Mesodermal cell (in vitro differentiated cells): ENCODE results near the gene ITLN2.

Experiments
- H3K27ac ChIP-seq: 2 replicates; pipeline ENCODE4 v1.7.0; 2013; ENCODE audit warnings: mild to moderate bottlenecking, low read depth, low read length, moderate library complexity; ENCODE audit not compliant: severe bottlenecking
- H3K36me3 ChIP-seq: 2 replicates; pipeline ENCODE4 v1.7.1; 2013; ENCODE audit warnings: mild to moderate bottlenecking, low read length, moderate library complexity; ENCODE audit not compliant: control insufficient read depth, insufficient read depth
- H3K4me1 ChIP-seq: one replicate; pipeline ENCODE4 v1.7.1; 2013; ENCODE audit warnings: mild to moderate bottlenecking, low read length; ENCODE audit not compliant: insufficient read depth, control insufficient read depth, poor library complexity, severe bottlenecking
- H3K4me3 ChIP-seq: 2 replicates; pipeline ENCODE4 v1.7.0; 2013; ENCODE audit warnings: low read length, control low read depth, mild to moderate bottlenecking; ENCODE audit not compliant: insufficient read depth, poor library complexity, severe bottlenecking; ENCODE audit errors: extremely low read depth
- H3K9me3 ChIP-seq: 2 replicates; pipeline ENCODE4 v1.7.1; 2013; ENCODE audit warnings: mild to moderate bottlenecking, low read length, moderate library complexity; ENCODE audit not compliant: control insufficient read depth
- WGBS, 2 experiments: methylation state at CpG; one replicate each; pipeline ENCODE4 v1.1.5; 2013; ENCODE audit warnings: missing lambda C conversion rate in 2 of 2; ENCODE audit not compliant: insufficient coverage in 2 of 2; 5-methylcytosine and 5-hydroxymethylcytosine counted together

The ITLN2 gene

GRCh38 chr1:160985723-160986122 is 31.1 kb upstream of the ITLN2 start:
- Histone ChIP-seq H3K4me1 (peaks cover 2% of the 10 kb centered on the region), H3K4me3 (no peak overlapping the region), H3K27ac (no peak overlapping the region), H3K36me3 (no peaks in the 10 kb centered on the region), H3K9me3 (no peaks in the 10 kb centered on the region)
- WGBS, 2 experiments: 95 to 100% methylated on average over 1 to 2 of the region's 4 CpGs

GRCh38 chr1:160981584-160982411 is 27.2 kb upstream of the ITLN2 start:
- 27 to 38% methylated on average over 30 to 32 of the region's 42 CpGs for WGBS, 2 experiments
- Histone ChIP-seq H3K4me3 (peak overlapping the region; percentile 1), H3K9me3 (no peaks in the 10 kb centered on the region), H3K36me3 (no peaks in the 10 kb centered on the region), H3K27ac (no peak overlapping the region), H3K4me1 (peaks cover 2% of the 10 kb centered on the region)

GRCh38 chr1:160979286-160979685 is 24.7 kb upstream of the ITLN2 start:
- Histone ChIP-seq H3K36me3 (no peaks in the 10 kb centered on the region), H3K4me3 (no peak overlapping the region), H3K9me3 (no peaks in the 10 kb centered on the region), H3K27ac (no peak overlapping the region), H3K4me1 (peaks cover 2% of the 10 kb centered on the region)
- no CpG with 5 or more reads among the region's 2 CpGs for WGBS, 2 experiments

- H3K27ac ChIP-seq: no peak overlapping the region
- no peaks in the 10 kb centered on the region for H3K9me3 ChIP-seq
- H3K4me1 ChIP-seq: peaks cover 2% of the 10 kb centered on the region
- H3K36me3 ChIP-seq: no peaks in the 10 kb centered on the region
- no peak overlapping the region for H3K4me3 ChIP-seq
- 100% methylated on average over 1 to 2 of the region's 11 CpGs for WGBS, 2 experiments
Observed at GRCh38 chr1:160978510-160978927, 23.9 kb upstream of the ITLN2 start.

- WGBS, 2 experiments: 100% methylated on average over 1 of the region's 2 CpGs; no CpG with 5 or more reads in 1 of the 2 experiments
- Histone ChIP-seq H3K27ac (no peak overlapping the region), H3K4me1 (no peaks in the 10 kb centered on the region), H3K4me3 (no peak overlapping the region), H3K36me3 (no peaks in the 10 kb centered on the region), H3K9me3 (no peaks in the 10 kb centered on the region)
Observed at GRCh38 chr1:160975026-160975425, 20.4 kb upstream of the ITLN2 start.

- Histone ChIP-seq H3K36me3 (no peaks in the 10 kb centered on the region), H3K4me3 (no peak overlapping the region), H3K27ac (no peak overlapping the region), H3K9me3 (no peaks in the 10 kb centered on the region), H3K4me1 (no peaks in the 10 kb centered on the region)
- WGBS, 2 experiments: 89 to 94% methylated on average over 2 to 3 of the region's 4 CpGs
Observed at GRCh38 chr1:160973491-160973890, 18.9 kb upstream of the ITLN2 start.

- Histone ChIP-seq H3K36me3 (no peaks in the 10 kb centered on the region), H3K9me3 (no peaks in the 10 kb centered on the region), H3K27ac (no peak overlapping the region), H3K4me3 (no peak overlapping the region), H3K4me1 (no peaks in the 10 kb centered on the region)
- 57 to 63% methylated on average over 3 of the region's 3 CpGs for WGBS, 2 experiments
Observed at GRCh38 chr1:160972939-160973338, 18.3 kb upstream of the ITLN2 start.

- WGBS, 2 experiments: 30 to 31% methylated on average over 5 of the region's 6 CpGs
- no peak overlapping the region for H3K4me3 ChIP-seq
- H3K4me1 ChIP-seq: no peaks in the 10 kb centered on the region
- H3K36me3 ChIP-seq: no peaks in the 10 kb centered on the region
- H3K9me3 ChIP-seq: no peaks in the 10 kb centered on the region
- no peak overlapping the region for H3K27ac ChIP-seq
Observed at GRCh38 chr1:160971618-160972056, 17.0 kb upstream of the ITLN2 start.

- WGBS, 2 experiments: 50% methylated on average over 2 of the region's 4 CpGs; no CpG with 5 or more reads in 1 of the 2 experiments
- H3K36me3 ChIP-seq: no peaks in the 10 kb centered on the region
- H3K4me1 ChIP-seq: no peaks in the 10 kb centered on the region
- H3K9me3 ChIP-seq: no peaks in the 10 kb centered on the region
- no peak overlapping the region for H3K4me3 ChIP-seq
- H3K27ac ChIP-seq: no peak overlapping the region
Observed at GRCh38 chr1:160963521-160963920, 8.9 kb upstream of the ITLN2 start.

- no peak overlapping the region for H3K27ac ChIP-seq
- H3K4me1 ChIP-seq: no peaks in the 10 kb centered on the region
- 54% methylated on average over 1 of the region's 1 CpG; no CpG with 5 or more reads in 1 of the 2 experiments for WGBS, 2 experiments
- no peak overlapping the region for H3K4me3 ChIP-seq
- H3K9me3 ChIP-seq: no peaks in the 10 kb centered on the region
- H3K36me3 ChIP-seq: no peaks in the 10 kb centered on the region
Observed at GRCh38 chr1:160961419-160961818, 6.8 kb upstream of the ITLN2 start.

GRCh38 chr1:160956966-160957365 is 2.4 kb upstream of the ITLN2 start:
- Histone ChIP-seq H3K4me1 (no peaks in the 10 kb centered on the region), H3K9me3 (no peaks in the 10 kb centered on the region), H3K4me3 (no peak overlapping the region), H3K36me3 (no peaks in the 10 kb centered on the region), H3K27ac (no peak overlapping the region)
- WGBS, 2 experiments: 85 to 92% methylated on average over 4 of the region's 4 CpGs
